CD4-positive, alpha-beta T cell treated with Interleukin-12 subunit alpha and Interleukin-12 subunit beta, for 1 hour (primary cell): ENCODE measurements around the gene MRPS26.
"Not testable (repeated sequence)": the region's sequence is repeated elsewhere in the genome, so short reads cannot be mapped to it uniquely, and the experiment has no call there.

Experiments used
- DNase-seq: peaks from one replicate; pipeline ENCODE4 v3.0.0-alpha.2; 2020

MRPS26 gene

DNA sequence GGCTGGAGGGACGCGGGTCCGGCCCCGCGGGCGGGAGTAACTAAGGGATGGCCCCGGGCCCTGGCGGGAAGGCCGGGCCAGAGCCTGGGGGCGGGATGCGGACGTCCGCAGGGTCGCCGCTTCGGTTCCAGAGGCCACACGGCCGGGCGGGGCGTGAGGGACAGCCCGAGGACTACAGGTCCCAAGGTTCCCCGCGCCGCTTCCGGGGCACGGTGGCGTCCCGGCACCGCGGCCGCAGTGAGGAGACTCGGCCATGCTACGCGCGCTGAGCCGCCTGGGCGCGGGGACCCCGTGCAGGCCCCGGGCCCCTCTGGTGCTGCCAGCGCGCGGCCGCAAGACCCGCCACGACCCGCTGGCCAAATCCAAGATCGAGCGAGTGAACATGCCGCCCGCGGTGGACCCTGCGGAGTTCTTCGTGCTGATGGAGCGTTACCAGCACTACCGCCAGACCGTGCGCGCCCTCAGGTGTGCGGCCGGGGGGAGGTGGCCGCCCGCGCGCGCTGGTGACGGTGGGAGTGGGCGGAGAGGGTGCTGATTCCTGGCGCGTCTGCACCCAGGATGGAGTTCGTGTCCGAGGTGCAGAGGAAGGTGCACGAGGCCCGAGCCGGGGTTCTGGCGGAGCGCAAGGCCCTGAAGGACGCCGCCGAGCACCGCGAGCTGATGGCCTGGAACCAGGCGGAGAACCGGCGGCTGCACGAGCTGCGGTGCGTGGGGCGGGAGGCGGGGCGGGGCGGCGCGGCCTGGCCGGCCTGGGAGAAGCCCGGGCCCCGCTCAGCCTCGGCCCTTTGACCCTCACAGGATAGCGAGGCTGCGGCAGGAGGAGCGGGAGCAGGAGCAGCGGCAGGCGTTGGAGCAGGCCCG lies at the start of gene MRPS26:
MRPS26 (plus strand) TSS at position 237 of the 861 bp plus-strand sequence; CDS start at position 254, 17 bp downstream.
- peak; percentile 78 for DNase-seq

GRCh38 chr20:2998728-2999127 lies 47.1 kb upstream of the MRPS26 start:
- no peak for DNase-seq

DNA sequence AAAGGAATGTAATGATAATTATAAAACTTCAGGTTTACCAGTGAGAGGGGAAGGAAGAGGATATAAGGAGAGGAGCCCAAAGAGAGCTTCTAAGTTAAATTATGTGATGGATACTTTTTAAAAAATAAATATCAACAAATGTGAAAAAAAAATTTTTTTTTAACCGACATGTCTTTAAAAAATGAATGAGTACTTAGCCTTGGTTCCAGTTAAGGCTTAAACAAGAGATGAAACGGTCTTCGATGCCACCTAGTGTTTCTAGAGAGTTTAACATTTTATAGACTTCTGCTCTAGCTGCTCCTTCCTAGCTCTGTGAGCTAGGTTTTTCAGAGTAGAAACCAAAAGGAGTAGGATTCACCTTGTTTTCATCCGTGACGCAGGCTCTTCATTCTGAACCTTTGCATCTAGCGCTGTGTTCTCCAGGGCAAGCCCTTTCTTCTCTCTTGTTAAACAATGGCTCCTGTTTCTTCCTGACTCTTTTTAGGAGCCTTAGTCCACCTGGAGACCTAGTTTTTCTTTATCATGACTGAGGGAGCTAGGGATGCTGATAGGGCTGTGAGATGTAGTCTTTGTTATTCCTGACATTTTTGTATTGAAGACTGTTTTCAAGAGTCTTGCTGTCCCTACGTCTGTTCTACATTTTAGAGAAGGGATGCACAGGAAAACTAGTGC lies 44.9 kb upstream of the MRPS26 start:
- DNase-seq = peak; percentile 46

DNA sequence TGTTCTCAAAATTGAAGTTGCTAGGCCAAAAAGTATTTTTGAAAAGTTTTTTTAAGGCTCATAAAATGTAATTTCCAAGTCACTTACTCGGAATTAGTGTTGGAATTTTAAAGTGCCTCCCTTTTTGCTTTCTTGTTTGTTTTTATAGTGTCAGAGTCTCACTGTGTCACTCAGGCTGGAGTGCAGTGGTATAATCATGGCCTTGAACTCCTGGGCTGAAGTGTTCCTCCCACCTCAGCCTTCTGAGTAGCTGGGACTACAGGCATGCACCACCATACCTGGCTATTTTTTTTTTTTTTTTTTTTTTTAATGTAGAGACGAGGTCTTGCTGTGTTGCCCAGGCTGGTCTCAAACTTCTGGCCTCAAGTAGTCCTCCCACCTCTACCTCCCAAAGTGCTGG lies 42.4 kb upstream of the MRPS26 start:
- no peak for DNase-seq

DNA sequence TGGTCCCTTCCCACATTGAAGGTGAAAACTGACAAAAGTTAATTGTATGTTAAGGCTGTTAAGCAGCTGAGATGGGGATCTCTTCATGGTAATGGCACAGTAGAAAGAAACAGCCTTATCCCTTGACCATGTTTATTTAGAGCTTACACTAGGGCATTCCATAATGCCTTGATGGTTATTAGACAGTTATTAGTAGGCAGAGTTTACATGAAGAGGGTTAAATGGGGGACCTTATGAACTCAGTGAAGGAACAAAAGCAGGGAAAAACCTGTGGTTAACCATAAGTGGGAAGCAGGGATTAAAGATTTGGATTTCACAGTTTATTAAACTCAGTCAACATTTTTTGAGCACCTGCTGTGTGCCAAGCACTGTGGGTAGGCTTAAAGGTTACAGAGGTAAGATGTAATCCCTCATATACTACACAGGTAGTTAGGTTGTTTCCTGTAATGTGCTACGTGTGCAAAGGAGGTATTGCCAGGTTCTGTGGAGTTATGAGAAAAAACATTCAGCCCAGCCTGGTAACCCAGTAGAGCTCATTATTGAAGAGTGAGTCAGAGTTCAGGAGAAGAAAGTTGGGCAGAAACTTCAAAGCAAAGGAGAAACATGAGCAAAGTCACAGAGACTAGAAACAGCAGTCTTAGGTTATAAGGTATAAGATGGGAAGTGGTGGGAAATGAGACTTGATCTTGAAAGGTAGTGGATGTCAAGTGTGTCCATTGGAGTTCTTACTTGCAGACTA lies 34.7 kb upstream of the MRPS26 start:
- DNase-seq = no peak

DNA sequence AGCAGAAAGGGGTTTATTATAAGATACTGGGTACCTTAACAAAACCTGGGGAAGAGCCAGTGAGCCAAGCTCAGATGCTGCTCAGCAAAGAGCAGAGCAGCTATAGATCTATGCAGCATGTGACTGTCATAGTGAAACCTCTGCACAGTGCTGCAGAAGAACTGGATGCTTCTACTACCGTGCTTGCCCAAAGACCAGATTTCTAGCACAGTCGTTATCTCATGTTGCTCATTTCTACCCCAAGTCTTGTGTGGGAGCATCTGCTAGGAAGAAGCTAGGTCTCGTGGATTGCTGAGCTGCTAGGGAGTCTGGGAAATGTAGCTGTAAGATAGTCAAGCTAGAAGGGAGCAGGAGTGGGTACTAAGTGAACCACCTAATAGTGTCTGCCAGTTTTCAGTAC lies 34.1 kb upstream of the MRPS26 start:
- DNase-seq = no peak

GRCh38 chr20:3013771-3014170 lies 32.1 kb upstream of the MRPS26 start:
- no peak for DNase-seq

- DNase-seq = no peak
Observed at GRCh38 chr20:3014179-3014578, 31.7 kb upstream of the MRPS26 start.

GRCh38 chr20:3014662-3015061 lies 31.2 kb upstream of the MRPS26 start:
- no peak for DNase-seq

DNA sequence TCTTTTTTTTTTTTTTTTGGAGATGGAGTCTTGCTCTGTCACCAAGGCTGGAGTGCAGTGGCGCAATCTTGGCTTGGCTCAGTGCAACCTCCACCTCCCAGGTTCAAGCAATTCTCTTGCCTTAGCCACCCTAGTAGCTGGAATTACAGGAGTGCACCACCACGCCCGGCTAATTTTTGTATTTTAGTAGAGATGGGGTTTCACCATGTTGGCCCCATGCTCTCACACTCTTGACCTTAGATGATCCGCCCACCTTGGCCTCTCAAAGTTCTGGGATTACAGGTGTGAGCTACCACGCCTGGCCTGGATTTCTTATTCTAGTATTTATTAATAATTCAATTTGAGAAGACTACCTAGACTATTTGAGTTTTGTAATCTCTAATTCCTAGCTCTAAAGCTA lies 30.6 kb upstream of the MRPS26 start:
- not testable (repeated sequence) for DNase-seq

- DNase-seq = no peak
Observed at GRCh38 chr20:3021327-3021726, 24.5 kb upstream of the MRPS26 start.

- no peak for DNase-seq
Observed at GRCh38 chr20:3021777-3022176, 24.1 kb upstream of the MRPS26 start.

GRCh38 chr20:3022559-3023490 lies 23.0 kb upstream of the MRPS26 start:
- DNase-seq = not testable (repeated sequence)

GRCh38 chr20:3027987-3028386 lies 17.9 kb upstream of the MRPS26 start:
- DNase-seq = no peak

DNA sequence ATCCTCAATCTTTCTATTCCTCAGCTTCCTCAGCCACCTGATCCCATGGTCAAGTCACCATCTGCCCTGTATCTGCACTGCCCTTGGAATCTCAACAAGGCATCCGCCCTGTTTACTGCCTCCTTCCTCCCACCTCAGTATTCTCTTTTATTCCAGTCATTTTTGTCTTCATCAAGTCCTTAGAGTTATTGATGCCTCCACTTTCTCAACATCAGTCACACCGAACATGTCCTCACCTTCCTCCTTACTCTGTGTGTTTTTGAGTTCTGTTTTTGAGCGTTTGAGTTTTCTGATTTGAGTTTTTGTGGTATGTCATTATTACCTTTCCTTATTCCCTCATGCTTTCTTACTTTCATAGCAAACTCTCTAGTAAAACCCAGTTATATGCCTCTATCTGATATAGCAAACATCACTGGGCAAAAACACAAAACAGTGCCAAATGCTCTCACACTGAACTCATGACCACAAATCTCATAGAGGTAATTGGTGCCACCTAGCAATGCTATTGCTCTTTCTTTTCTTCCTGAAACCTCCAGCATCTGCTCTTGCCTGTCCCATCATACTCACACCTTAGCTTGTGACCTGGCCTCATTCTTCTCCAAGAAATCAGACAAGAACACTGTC lies 14.2 kb upstream of the MRPS26 start:
- no peak for DNase-seq

DNA sequence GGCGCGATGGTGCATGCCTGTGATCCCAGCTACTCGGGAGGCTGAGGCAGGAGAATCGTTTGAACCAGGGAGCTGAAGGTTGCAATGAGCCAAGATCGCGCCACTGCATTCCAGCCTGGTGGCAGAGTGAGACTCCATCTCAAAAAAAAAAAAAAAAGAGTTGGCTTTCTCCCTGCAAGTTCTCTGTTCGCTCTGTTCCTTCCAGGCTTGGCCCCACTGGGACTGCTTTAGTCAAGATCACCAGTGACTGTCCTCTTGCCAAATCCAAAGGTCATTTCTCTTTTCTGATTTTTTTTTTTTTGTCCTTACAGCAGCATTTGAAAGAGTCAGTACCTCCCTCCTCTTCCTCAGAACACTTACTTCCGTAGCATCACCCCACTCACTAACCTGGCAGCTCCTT lies 13.2 kb upstream of the MRPS26 start:
- DNase-seq = no peak

GRCh38 chr20:3037654-3038053 lies 8.2 kb upstream of the MRPS26 start:
- no peak for DNase-seq

DNA sequence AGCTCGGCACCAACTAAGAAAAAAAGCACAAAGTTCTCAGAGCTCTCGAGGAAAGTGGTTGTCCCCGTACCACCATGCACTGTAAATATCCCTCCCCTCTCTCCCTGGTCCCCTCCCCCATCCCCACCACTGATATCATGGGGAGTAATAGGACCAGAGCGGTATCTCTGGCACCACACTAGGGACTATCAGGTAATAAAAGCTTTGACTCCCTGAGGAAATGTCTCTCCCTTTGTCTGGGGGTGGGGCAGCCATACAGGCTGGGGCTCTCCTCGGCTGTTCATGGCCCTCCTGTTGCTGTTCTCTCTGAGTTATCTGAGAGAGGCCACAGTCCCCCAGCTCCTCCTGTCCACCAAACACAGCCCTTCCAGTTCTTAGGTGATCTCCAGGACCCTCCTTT lies 7.4 kb upstream of the MRPS26 start:
- no peak for DNase-seq

DNA sequence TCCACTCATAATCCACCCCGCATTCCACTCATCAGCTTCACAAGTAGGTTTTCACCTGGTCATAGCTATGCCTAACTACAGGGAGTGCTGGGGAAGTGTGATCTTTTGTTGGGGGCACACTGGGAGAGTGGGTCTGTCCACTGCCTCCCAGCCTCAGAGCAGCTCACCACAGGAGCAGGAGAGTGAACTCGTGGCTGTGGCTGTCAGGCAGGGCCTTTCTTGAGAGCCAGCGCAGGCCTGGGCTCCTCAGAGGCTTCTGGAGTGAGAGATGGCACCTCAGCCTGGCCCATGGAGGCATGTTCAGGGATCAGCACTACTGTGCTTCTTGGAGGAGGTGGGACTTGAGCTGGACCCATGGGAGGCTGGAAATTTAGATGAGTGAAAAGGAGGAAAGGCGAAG lies 6.4 kb upstream of the MRPS26 start:
- DNase-seq = no peak

GRCh38 chr20:3040086-3040485 lies 5.8 kb upstream of the MRPS26 start:
- DNase-seq = no peak

GRCh38 chr20:3041854-3042409 lies 3.9 kb upstream of the MRPS26 start:
- DNase-seq = no peak

DNA sequence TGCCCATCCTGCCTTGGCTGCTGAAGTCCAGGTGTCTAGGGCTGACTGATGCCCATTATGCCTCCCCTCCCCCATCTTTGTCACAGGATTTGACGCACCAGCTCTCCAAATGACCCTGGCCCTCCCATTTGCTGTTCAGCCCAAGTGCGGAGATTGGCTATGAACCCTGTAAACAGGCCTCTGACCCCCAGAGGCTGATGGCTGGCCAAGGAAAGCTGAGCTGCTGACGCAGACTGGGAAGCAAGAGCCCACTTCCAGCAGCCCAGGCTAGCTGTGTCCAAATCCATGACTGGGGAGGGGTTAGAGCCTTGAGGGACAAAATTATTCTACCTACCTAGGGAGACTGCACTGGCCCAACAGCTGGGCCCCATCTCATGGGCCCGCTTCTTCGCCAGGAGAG lies 3.2 kb upstream of the MRPS26 start:
- no peak for DNase-seq
